ENCODE measurements around the gene SLC12A7. TPM values are rescaled to one million over a fixed set of nuclear protein-coding genes. Genes with fewer than 3 reads are reported as not detected.

The SLC12A7 gene
- 17.0 and 25.6 TPM in 2 replicates for total RNA-seq

GRCh38 chr5:1111727-1112289 is at the start of gene SLC12A7:
TSS of gene SLC12A7 (minus strand) at chr5:1112063. CDS start at chr5:1111991, 72 bp downstream.

GRCh38 chr5:1008451-1009358 is 103.2 kb downstream of the SLC12A7 start, which contains the start of gene NKD2:
TSS of gene NKD2 (plus strand) at chr5:1008802. CDS start at chr5:1009058, 256 bp downstream.

Small RNA genes lying within 50 kb of the gene (small RNA-seq; reads per million reads assigned to genes)
- not detected for gene MIR4635 (ENCODE audit: low replicate concordance)

Other genes starting within 250 kb of the SLC12A7 start
- 39.2 and 54.3 TPM in 2 replicates for gene BRD9, start 219.3 kb downstream of the SLC12A7 start, total RNA-seq
- 1.5 and 69.1 TPM in 2 replicates for gene TRIP13, start 219.2 kb downstream of the SLC12A7 start, total RNA-seq
- gene NKD2, start 103.3 kb downstream of the SLC12A7 start, total RNA-seq: 15.9 and 52.7 TPM in 2 replicates
- gene SLC6A19, start 89.5 kb upstream of the SLC12A7 start, total RNA-seq: not detected in 2 replicates
- gene SLC6A18, start 113.3 kb upstream of the SLC12A7 start, total RNA-seq: not detected in 2 replicates
- not detected in 2 replicates for gene TERT, start 183.0 kb upstream of the SLC12A7 start, total RNA-seq
- gene CLPTM1L, start 233.0 kb upstream of the SLC12A7 start, total RNA-seq: 193 and 301 TPM in 2 replicates

All from placental pericyte (primary cell).